ENCODE results near the gene EXO1. TPM values are rescaled to one million over a fixed set of nuclear protein-coding genes. Genes with fewer than 3 reads are reported as not detected.

EXO1 gene
- total RNA-seq, 2 donors from 2014 or later, result 21.7 to 30.9 TPM

- Mint-ChIP-seq H3K36me3 (ENCODE audit: low read depth) (no peaks in the 10 kb centered on the region), H3K4me1 (no peaks in the 10 kb centered on the region), H3K27me3 (ENCODE audit: insufficient read depth) (peaks cover 9% of the 10 kb centered on the region), H3K27ac (no peak overlapping the region), H3K4me3 (no peak overlapping the region), H3K9me3 (no peaks in the 10 kb centered on the region)
- Histone ChIP-seq H3K27me3 (ENCODE audit: control insufficient read depth, insufficient read depth, low read length, poor library complexity, severe bottlenecking) (peaks cover 33% of the 10 kb centered on the region), H3K9me3 (ENCODE audit: control insufficient read depth, low read length) (no peaks in the 10 kb centered on the region), H3K9ac (ENCODE audit: extremely low read depth, low read length, poor library complexity, severe bottlenecking) (no peak overlapping the region), H3K27ac (ENCODE audit: low read depth, low read length) (no peak overlapping the region), H3K4me3 (ENCODE audit: low read length) (no peak overlapping the region), H3K4me1 (ENCODE audit: control insufficient read depth, insufficient read depth, low read length) (no peaks in the 10 kb centered on the region), H3K36me3 (ENCODE audit: control insufficient read depth, insufficient read depth, low read length) (no peaks in the 10 kb centered on the region)
- WGBS, 2 experiments (ENCODE audit: insufficient coverage in 1 of 2, insufficient read length in 1 of 2), result 70 to 86% methylated on average over 2 to 3 of the region's 3 CpGs
- no peak for DNase-seq
- no peak for TF ChIP-seq CTCF (conservative IDR thresholded peaks at IDR 0.05)
Measured at GRCh38 chr1:241817956-241818612, 29.9 kb upstream of the EXO1 start.

- Mint-ChIP-seq H3K27me3 (ENCODE audit: insufficient read depth) (peaks cover 9% of the 10 kb centered on the region), H3K9me3 (no peaks in the 10 kb centered on the region), H3K36me3 (ENCODE audit: low read depth) (no peaks in the 10 kb centered on the region), H3K4me3 (no peak overlapping the region), H3K27ac (no peak overlapping the region), H3K4me1 (no peaks in the 10 kb centered on the region)
- Histone ChIP-seq H3K36me3 (ENCODE audit: control insufficient read depth, insufficient read depth, low read length) (no peaks in the 10 kb centered on the region), H3K9me3 (ENCODE audit: control insufficient read depth, low read length) (no peaks in the 10 kb centered on the region), H3K4me3 (ENCODE audit: low read length) (no peak overlapping the region), H3K27ac (ENCODE audit: low read depth, low read length) (no peak overlapping the region), H3K27me3 (ENCODE audit: control insufficient read depth, insufficient read depth, low read length, poor library complexity, severe bottlenecking) (peaks cover 33% of the 10 kb centered on the region), H3K9ac (ENCODE audit: extremely low read depth, low read length, poor library complexity, severe bottlenecking) (no peak overlapping the region), H3K4me1 (ENCODE audit: control insufficient read depth, insufficient read depth, low read length) (no peaks in the 10 kb centered on the region)
- WGBS, 2 experiments (ENCODE audit: insufficient coverage in 1 of 2, insufficient read length in 1 of 2), result 80 to 91% methylated on average over 3 to 4 of the region's 4 CpGs
- no peak for DNase-seq
- no peak for TF ChIP-seq CTCF (conservative IDR thresholded peaks at IDR 0.05)
Measured at GRCh38 chr1:241819340-241819866, 28.6 kb upstream of the EXO1 start.

- H3K36me3 Mint-ChIP-seq (ENCODE audit: low read depth), result no peaks in the 10 kb centered on the region
- Histone ChIP-seq H3K36me3 (ENCODE audit: control insufficient read depth, insufficient read depth, low read length) (no peaks in the 10 kb centered on the region), H3K27me3 (ENCODE audit: control insufficient read depth, insufficient read depth, low read length, poor library complexity, severe bottlenecking) (peaks cover 33% of the 10 kb centered on the region), H3K27ac (ENCODE audit: low read depth, low read length) (no peak overlapping the region), H3K4me3 (ENCODE audit: low read length) (no peak overlapping the region), H3K4me1 (ENCODE audit: control insufficient read depth, insufficient read depth, low read length) (no peaks in the 10 kb centered on the region), H3K9me3 (ENCODE audit: control insufficient read depth, low read length) (no peaks in the 10 kb centered on the region), H3K9ac (ENCODE audit: extremely low read depth, low read length, poor library complexity, severe bottlenecking) (no peak overlapping the region)
- no peaks in the 10 kb centered on the region for H3K9me3 Mint-ChIP-seq
- peaks cover 9% of the 10 kb centered on the region for H3K27me3 Mint-ChIP-seq (ENCODE audit: insufficient read depth)
- no peaks in the 10 kb centered on the region for H3K4me1 Mint-ChIP-seq
- no peak for DNase-seq
- no peak overlapping the region for H3K4me3 Mint-ChIP-seq
- no peak overlapping the region for H3K27ac Mint-ChIP-seq
- 89 to 96% methylated on average over 4 of the region's 4 CpGs for WGBS, 2 experiments (ENCODE audit: insufficient coverage in 1 of 2, insufficient read length in 1 of 2)
- no peak for TF ChIP-seq CTCF (conservative IDR thresholded peaks at IDR 0.05)
Measured at GRCh38 chr1:241821363-241821762, 26.6 kb upstream of the EXO1 start.

Data from endodermal cell (in vitro differentiated cells).